GM13977 (cell line): ENCODE results near the gene RYR1.
A peak's percentile ranks its signal among the peaks of the same experiment; 100 is the strongest.
"Not testable (repeated sequence)": the region's sequence is repeated elsewhere in the genome, so short reads cannot be mapped to it uniquely, and the experiment has no call there.

Source experiments
- DNase-seq: peaks from one replicate; pipeline ENCODE4 v3.0.0; 2012; ENCODE audit warnings: low spot score
- in situ Hi-C: fragments of 300-500 bp; cut with MboI; formaldehyde crosslinking; loops from one replicate; pipeline ENCODE4 v1.12.0; 2022; ENCODE audit warnings: low sequenced_read_pairs, low pct_unique_long_range_greater_than_20kb, mixed read lengths, inconsistent platforms; ENCODE audit not compliant: unreplicated experiment
- TF ChIP-seq, protein P1 (sequence below): IDR thresholded peaks from 2 replicates; pipeline ENCODE4 v1.5.1; 2012; ENCODE audit warnings: mild to moderate bottlenecking, control low read depth; ENCODE audit not compliant: insufficient read depth; ENCODE audit errors: extremely low read depth, missing control alignments

Gene RYR1

DNA sequence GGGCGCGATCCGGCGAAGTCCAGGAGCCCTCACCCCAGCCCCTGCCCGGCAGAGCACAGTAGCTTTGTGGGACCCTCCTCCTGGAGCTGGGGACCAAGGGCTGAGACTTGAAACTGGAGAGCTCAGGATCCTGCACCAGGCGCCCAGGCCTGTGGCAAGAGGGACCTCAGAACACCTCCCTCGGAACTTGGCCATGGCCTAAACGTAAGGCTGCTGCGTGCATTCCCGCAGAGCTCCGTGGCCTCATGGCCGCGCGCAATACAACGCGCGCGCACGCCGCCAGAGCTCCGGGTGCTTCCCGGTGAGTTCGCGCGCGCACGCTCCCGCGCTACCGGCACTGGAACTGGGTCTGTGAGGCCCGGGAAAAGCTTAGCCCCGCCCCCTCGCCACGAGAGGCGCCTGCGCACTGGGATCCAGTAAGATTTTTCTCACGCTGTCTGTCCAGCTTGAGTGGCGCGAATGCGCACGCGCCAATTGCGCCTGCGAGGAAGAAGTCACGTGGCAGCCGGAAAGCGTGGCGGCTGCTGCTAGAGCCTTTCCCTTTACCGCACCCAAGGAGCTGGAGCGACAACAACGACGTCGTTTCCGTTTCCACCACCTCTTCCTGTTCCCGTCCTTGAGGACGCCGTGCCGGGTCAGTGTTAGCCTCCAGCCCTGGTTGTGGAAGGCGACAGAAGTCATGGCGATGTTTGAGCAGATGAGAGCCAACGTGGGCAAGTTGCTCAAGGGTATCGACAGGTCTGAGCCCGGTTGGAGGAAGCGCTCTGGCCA lies 185.3 kb downstream of the RYR1 start, which contains the start of gene EIF3K:
Gene EIF3K, plus strand, starts transcription at position 599 of the 771 bp plus-strand sequence. Its CDS starts 81 bp downstream, at position 680.
- peak; percentile 98 for DNase-seq
- in situ Hi-C loops = no loop called here
- TF ChIP-seq, protein P1, sequence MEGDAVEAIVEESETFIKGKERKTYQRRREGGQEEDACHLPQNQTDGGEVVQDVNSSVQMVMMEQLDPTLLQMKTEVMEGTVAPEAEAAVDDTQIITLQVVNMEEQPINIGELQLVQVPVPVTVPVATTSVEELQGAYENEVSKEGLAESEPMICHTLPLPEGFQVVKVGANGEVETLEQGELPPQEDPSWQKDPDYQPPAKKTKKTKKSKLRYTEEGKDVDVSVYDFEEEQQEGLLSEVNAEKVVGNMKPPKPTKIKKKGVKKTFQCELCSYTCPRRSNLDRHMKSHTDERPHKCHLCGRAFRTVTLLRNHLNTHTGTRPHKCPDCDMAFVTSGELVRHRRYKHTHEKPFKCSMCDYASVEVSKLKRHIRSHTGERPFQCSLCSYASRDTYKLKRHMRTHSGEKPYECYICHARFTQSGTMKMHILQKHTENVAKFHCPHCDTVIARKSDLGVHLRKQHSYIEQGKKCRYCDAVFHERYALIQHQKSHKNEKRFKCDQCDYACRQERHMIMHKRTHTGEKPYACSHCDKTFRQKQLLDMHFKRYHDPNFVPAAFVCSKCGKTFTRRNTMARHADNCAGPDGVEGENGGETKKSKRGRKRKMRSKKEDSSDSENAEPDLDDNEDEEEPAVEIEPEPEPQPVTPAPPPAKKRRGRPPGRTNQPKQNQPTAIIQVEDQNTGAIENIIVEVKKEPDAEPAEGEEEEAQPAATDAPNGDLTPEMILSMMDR = no peak

DNA sequence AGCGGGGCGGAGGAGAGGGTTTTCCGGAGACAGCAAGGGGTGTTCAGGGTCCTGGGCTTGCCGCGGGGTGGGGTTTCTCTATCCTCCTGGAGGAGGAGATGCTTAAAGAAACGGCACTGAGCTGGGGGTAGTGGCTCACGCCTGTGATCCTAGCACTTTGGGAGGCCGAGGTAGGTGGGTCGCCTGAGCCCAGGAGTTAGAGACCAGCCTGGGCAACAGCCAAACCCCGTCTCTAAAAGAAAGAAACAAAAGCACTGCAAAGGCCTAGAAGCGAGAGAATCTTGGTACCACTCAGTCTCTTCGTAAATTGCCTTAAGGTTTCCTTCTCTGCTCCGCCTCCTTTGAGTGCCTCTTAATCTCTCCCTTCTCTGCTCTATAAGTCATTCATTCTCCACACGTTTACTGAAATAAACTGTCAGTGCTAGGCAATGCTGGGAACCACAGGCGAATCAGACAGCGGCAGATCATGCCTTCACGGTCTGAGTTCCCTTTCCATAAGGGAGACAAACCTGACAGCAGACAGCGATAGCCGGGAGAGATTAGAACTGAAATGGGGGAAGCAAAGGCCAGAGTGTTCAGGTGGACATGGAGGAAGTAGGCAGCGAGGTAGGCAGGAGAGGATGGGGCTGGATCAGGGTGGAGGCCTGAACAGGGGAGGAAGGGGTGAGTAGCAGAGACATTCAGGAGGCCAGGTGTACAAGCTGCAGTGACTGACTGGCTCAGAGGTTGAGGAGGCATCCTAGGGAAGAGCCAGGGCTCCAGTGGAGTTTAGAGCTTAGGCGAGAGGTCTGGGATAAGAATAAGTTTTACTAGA lies 186.1 kb downstream of the RYR1 start:
- TF ChIP-seq, protein P1 = no peak
- in situ Hi-C loops = no loop called here
- no peak for DNase-seq

DNA sequence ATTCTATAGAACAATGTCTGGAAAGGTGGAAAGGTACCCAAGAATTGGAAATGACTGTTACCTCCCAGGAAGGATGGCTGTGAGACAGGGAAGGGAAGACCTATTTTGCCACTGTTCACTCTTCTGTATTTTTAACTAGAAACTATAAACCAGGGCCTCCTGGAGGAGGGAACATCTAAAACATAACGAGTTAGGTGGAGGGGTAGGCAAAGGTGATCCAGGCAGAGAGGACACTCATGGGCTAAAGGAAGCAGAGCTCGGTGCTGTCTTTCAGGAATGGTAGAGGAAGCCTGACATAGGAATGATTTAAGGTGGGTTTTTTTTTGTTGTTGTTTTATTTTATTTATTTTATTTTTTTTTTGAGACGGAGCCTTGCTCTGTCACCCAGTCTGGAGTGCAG lies 191.3 kb downstream of the RYR1 start:
- DNase-seq = no peak
- in situ Hi-C loops = no loop called here
- TF ChIP-seq, protein P1 = no peak

DNA sequence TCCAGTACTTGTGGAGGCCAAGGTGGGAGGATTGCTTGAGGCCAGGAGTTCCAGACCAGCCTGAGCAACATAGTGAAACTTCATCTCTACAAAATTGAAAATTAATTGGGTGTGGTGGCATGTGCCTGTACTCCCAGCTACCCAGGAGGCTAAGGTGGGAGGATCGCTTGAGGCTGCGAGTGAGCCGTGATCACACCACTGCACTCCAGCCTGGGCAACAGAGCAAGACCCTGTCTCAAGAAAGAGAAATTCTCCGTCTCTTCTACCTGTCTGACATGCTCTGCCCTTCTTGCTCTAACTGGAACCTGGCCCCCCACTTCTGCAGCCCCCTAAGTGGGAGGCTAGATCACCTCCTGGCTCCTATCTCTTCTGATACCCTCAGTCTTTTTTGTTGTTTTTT lies 192.9 kb downstream of the RYR1 start:
- in situ Hi-C loops = no loop called here
- DNase-seq = no peak
- TF ChIP-seq, protein P1 = no peak

DNA sequence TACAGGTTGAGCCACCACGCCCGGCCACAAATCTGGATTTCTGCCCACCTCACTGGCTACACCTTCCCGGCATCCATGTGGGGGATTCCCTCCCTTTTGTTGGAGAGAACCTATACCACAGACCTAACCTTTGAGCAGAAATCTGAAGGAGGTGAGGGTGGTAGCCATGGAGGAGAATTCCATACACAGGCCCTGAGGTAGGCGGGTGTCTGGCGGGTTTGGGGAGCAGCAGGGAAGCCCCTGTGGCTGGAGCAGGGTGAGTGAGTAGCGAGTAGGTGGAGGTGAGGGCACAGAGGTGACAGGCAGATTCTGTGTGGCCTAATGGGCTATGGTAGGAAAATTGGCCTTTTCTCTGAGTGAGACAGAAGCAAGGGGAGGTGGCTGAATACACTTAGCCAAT lies 196.1 kb downstream of the RYR1 start:
- TF ChIP-seq, protein P1 = no peak
- in situ Hi-C loops = no loop called here
- no peak for DNase-seq

GRCh38 chr19:38631301-38631700 lies 197.8 kb downstream of the RYR1 start:
- not testable (repeated sequence) for DNase-seq
- in situ Hi-C loops = loop anchor here (5.0 kb wide), 1 partner anchor 84 kb away; no protein-coding TSS in a partner anchor

- DNase-seq = not testable (repeated sequence)
- in situ Hi-C loops = loop anchor here (5.0 kb wide), 1 partner anchor 85 kb away; no protein-coding TSS in a partner anchor
Measured at GRCh38 chr19:38631811-38632475, 198.5 kb downstream of the RYR1 start.
